Stomach (tissue), 4 donors: ENCODE measurements around the gene DEPP1.

Source experiments
- EP300 ChIP-seq: sonication (generic); formaldehyde crosslinking; IDR thresholded peaks from one replicate; pipeline ENCODE4 v1.6.1; 2017; ENCODE audit warnings: antibody characterized with exemption
- POLR2A ChIP-seq, 4 donors: fragments of 450-650 bp; IDR thresholded peaks; one replicate each; pipeline ENCODE4 v1.6.1; 2016; ENCODE audit warnings: antibody characterized with exemption in 4 of 4, control low read depth in 2 of 4, mild to moderate bottlenecking in 1 of 4, moderate library complexity in 1 of 4
- POLR2AphosphoS5 ChIP-seq, 3 donors: sonication (generic); formaldehyde crosslinking; IDR thresholded peaks; one replicate each; pipeline ENCODE4 v1.6.1; 2016; ENCODE audit warnings: antibody characterized with exemption in 3 of 3
- TF ChIP-seq, protein P1 (sequence below), 7 experiments: fragments of 450-650 bp in 4 of 7; fragments of 200-600 bp in 3 of 7; sonication (generic) in 3 of 7; IDR thresholded peaks; one replicate each; pipeline ENCODE4 v1.5.1; 2016 to 2019; ENCODE audit warnings: antibody characterized with exemption in 7 of 7, control low read depth in 2 of 7, mild to moderate bottlenecking in 1 of 7

DNA sequence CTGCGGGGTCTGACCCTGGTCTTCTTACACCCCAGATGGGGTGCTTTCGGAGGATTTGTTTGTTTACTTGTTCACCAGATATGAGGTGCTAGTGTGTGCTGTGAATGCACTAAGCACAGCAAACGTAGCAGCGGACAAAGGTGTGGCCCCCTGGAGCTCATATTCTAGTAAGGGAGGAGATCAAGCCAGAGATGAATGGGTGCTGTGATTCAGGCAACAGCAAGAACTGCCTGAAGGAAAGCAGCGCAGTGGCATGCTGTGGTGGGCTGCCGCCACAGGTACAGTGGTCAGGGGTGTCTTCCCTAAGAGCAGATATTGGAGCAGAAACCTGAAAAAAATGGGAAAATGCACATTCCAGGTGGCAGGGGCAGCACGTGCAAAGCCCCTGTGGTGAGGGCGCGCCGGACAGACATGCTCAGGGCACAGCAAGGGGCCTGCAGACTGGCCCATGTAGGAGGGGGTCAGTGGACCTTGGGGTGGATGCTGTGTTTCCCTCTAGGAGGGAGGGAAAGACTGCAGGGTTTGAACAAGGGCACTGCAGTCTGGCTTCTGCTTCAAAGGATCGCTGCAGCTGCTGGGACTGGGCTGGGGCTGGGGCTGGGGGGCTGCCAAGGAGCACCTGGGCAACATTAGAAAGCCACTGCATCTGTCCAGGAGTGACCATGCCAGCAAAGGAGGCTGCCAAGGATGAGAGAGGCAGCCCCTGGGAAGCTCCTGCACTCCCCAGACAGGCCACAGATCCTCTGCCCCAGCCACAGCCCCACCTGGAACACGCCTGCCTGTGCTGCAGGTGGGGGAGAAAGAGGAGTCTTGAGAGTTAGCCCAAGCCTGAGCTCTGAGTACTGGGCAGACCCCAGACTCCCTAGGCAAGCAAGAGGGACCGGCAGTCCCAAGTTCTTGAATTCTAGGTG lies 927 bp upstream of the DEPP1 start:
- TF ChIP-seq POLR2A (IDR thresholded peaks at IDR 0.05) = no peak
- TF ChIP-seq EP300 = no peak
- TF ChIP-seq, protein P1, sequence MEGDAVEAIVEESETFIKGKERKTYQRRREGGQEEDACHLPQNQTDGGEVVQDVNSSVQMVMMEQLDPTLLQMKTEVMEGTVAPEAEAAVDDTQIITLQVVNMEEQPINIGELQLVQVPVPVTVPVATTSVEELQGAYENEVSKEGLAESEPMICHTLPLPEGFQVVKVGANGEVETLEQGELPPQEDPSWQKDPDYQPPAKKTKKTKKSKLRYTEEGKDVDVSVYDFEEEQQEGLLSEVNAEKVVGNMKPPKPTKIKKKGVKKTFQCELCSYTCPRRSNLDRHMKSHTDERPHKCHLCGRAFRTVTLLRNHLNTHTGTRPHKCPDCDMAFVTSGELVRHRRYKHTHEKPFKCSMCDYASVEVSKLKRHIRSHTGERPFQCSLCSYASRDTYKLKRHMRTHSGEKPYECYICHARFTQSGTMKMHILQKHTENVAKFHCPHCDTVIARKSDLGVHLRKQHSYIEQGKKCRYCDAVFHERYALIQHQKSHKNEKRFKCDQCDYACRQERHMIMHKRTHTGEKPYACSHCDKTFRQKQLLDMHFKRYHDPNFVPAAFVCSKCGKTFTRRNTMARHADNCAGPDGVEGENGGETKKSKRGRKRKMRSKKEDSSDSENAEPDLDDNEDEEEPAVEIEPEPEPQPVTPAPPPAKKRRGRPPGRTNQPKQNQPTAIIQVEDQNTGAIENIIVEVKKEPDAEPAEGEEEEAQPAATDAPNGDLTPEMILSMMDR (IDR thresholded peaks at IDR 0.05) = no peak
- no peak for TF ChIP-seq POLR2AphosphoS5 (IDR thresholded peaks at IDR 0.05)
